Neural cell (in vitro differentiated cells): ENCODE results near the gene TMBIM6. TPM values are rescaled to one million over a fixed set of nuclear protein-coding genes. Genes with fewer than 3 reads are reported as not detected.

Source experiments
- H2AFZ ChIP-seq: fragments of 200-600, 300-800 bp; sonication (generic), shearing (Covaris generic); 2 replicates; pipeline ENCODE4 v1.6.0; 2014; ENCODE audit warnings: low read depth, mild to moderate bottlenecking, antibody characterized with exemption, low read length, moderate library complexity
- H3F3A ChIP-seq: fragments of 200-600 bp; shearing (Covaris generic); 2 replicates; pipeline ENCODE4 v1.6.1; 2016; ENCODE audit warnings: mild to moderate bottlenecking, moderate library complexity, mixed read lengths, antibody characterized with exemption, low read length; ENCODE audit not compliant: insufficient read depth, poor library complexity, severe bottlenecking
- H3K27ac ChIP-seq: fragments of 200-600, 300-800 bp; sonication (generic), shearing (Covaris generic); 2 replicates; pipeline ENCODE4 v1.5.1; 2014; ENCODE audit warnings: mild to moderate bottlenecking, low read length, moderate library complexity
- H3K27me3 ChIP-seq: fragments of 300-800, 200-600 bp; sonication (generic), shearing (Covaris generic); 2 replicates; pipeline ENCODE4 v1.6.0; 2014; ENCODE audit warnings: mild to moderate bottlenecking, low read depth, low read length, moderate library complexity; ENCODE audit not compliant: insufficient read depth
- H3K36me3 ChIP-seq: fragments of 300-800, 200-600 bp; sonication (generic), shearing (Covaris generic); 2 replicates; pipeline ENCODE4 v1.5.1; 2014; ENCODE audit warnings: mild to moderate bottlenecking, antibody characterized with exemption, low read length, moderate library complexity; ENCODE audit not compliant: insufficient read depth
- H3K4me2 ChIP-seq: fragments of 300-800, 200-600 bp; sonication (generic), shearing (Covaris generic); 2 replicates; pipeline ENCODE4 v1.6.0; 2014; ENCODE audit warnings: mild to moderate bottlenecking, low read length
- H3K4me3 ChIP-seq: fragments of 300-800, 200-600 bp; sonication (generic), shearing (Covaris generic); 2 replicates; pipeline ENCODE4 v1.5.1; 2014; ENCODE audit warnings: mild to moderate bottlenecking, low read length, moderate library complexity
- H3K79me2 ChIP-seq: fragments of 200-600 bp; shearing (Covaris generic); replicated peaks from 2 replicates; pipeline ENCODE4 v1.6.0; 2014; ENCODE audit warnings: mild to moderate bottlenecking, low read length, moderate library complexity; ENCODE audit not compliant: insufficient read depth
- H3K9ac ChIP-seq: fragments of 300-800, 200-600 bp; sonication (generic), shearing (Covaris generic); 2 replicates; pipeline ENCODE4 v1.6.1; 2016; ENCODE audit warnings: mild to moderate bottlenecking, low read length, mixed read lengths
- H3K9me2 ChIP-seq: fragments of 200-600 bp; shearing (Covaris generic); 2 replicates; pipeline ENCODE4 v1.6.1; 2016; ENCODE audit warnings: mild to moderate bottlenecking, low read length, mixed read lengths; ENCODE audit not compliant: insufficient read depth
- H3K9me3 ChIP-seq: fragments of 200-600, 300-800 bp; sonication (generic), shearing (Covaris generic); 2 replicates; pipeline ENCODE4 v1.6.1; 2016; ENCODE audit warnings: mild to moderate bottlenecking, mixed run types, low read length, moderate library complexity, mixed read lengths
- H4K20me1 ChIP-seq: fragments of 200-600 bp; shearing (Covaris generic); 2 replicates; pipeline ENCODE4 v1.6.1; 2016; ENCODE audit warnings: mild to moderate bottlenecking, mixed run types; ENCODE audit not compliant: insufficient read depth
- EP300 ChIP-seq: fragments of 450-650 bp; conservative IDR thresholded peaks from 2 replicates; pipeline ENCODE4 v1.6.1; 2014; ENCODE audit warnings: antibody characterized with exemption, mild to moderate bottlenecking, moderate library complexity; ENCODE audit not compliant: poor library complexity, severe bottlenecking
- EZH2 ChIP-seq: fragments of 200-600, 300-800 bp; shearing (Covaris generic), sonication (generic); IDR thresholded peaks from 2 replicates; pipeline ENCODE4 v1.6.1; 2014; ENCODE audit warnings: antibody characterized with exemption, low read length, borderline replicate concordance, mild to moderate bottlenecking; ENCODE audit not compliant: insufficient read depth, poor library complexity, severe bottlenecking
- MXI1 ChIP-seq: fragments of 450-650 bp; conservative IDR thresholded peaks from 2 replicates; pipeline ENCODE4 v1.6.1; 2014; ENCODE audit warnings: antibody characterized with exemption, mild to moderate bottlenecking; ENCODE audit not compliant: poor library complexity, severe bottlenecking
- POLR2AphosphoS5 ChIP-seq: IDR thresholded peaks from 2 replicates; pipeline ENCODE4 v1.6.1; 2012
- RAD21 ChIP-seq: fragments of 450-650 bp; conservative IDR thresholded peaks from 2 replicates; pipeline ENCODE4 v1.6.1; 2014; ENCODE audit warnings: antibody characterized with exemption, mild to moderate bottlenecking, moderate library complexity
- SMC3 ChIP-seq: fragments of 450-650 bp; conservative IDR thresholded peaks from 2 replicates; pipeline ENCODE4 v1.6.1; 2014; ENCODE audit warnings: antibody characterized with exemption, mild to moderate bottlenecking, moderate library complexity; ENCODE audit not compliant: poor library complexity
- TAF1 ChIP-seq: IDR thresholded peaks from 2 replicates; pipeline ENCODE4 v1.6.1; 2012; ENCODE audit warnings: low read depth
- polyA plus RNA-seq: library from polyadenylated mRNA; depleted of rRNA; stranded (reverse); fragments of >200 nt; gene quantifications from 2 replicates; pipeline ENCODE4 v1.2.3, GENCODE V29; 2014
- TF ChIP-seq, protein P1 (sequence below): fragments of 450-650 bp; IDR thresholded peaks from 2 replicates; pipeline ENCODE4 v1.5.1; 2014; ENCODE audit warnings: antibody characterized with exemption, mild to moderate bottlenecking, moderate library complexity; ENCODE audit not compliant: poor library complexity, severe bottlenecking
- TF ChIP-seq, protein P2 (sequence below): IDR thresholded peaks from 2 replicates; pipeline ENCODE4 v1.6.1; 2012; ENCODE audit warnings: borderline replicate concordance

The TMBIM6 gene
- polyA plus RNA-seq, 1 donor from 2014 or later, result 308 TPM

DNA sequence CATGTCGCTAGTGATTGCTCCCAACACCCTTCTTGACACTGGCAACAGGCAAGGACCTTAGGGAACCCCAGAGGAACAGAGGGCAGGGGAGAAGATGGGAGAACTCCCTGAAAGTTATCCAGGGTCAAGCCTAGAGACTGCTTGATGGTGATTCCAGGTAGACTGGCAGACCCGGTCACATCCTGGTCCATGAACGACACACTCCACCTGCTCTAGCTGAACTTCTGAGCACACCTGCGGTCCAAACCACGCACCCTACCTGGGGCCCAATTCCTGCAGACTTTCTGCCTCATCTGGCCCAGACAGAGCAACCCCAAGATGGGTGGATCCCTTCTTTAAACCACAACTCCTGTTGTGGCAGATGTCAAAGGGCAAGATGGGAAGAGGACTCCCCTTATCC is 52.7 kb downstream of the TMBIM6 start:
- no peaks in the 10 kb centered on the region for H3K9me2 ChIP-seq
- H4K20me1 ChIP-seq, result no peaks in the 10 kb centered on the region
- H3K79me2 ChIP-seq, result no peaks in the 10 kb centered on the region
- no peak overlapping the region for H3K27ac ChIP-seq
- no peak overlapping the region for H2AFZ ChIP-seq
- no peaks in the 10 kb centered on the region for H3K9me3 ChIP-seq
- no peak overlapping the region for H3K9ac ChIP-seq
- H3F3A ChIP-seq, result no peaks in the 10 kb centered on the region
- no peak overlapping the region for H3K4me3 ChIP-seq
- no peaks in the 10 kb centered on the region for H3K36me3 ChIP-seq
- no peak for TF ChIP-seq RAD21
- no peak for TF ChIP-seq EP300
- TF ChIP-seq SMC3, result no peak
- TF ChIP-seq POLR2AphosphoS5, result no peak
- no peak for TF ChIP-seq TAF1
- TF ChIP-seq, protein P1, sequence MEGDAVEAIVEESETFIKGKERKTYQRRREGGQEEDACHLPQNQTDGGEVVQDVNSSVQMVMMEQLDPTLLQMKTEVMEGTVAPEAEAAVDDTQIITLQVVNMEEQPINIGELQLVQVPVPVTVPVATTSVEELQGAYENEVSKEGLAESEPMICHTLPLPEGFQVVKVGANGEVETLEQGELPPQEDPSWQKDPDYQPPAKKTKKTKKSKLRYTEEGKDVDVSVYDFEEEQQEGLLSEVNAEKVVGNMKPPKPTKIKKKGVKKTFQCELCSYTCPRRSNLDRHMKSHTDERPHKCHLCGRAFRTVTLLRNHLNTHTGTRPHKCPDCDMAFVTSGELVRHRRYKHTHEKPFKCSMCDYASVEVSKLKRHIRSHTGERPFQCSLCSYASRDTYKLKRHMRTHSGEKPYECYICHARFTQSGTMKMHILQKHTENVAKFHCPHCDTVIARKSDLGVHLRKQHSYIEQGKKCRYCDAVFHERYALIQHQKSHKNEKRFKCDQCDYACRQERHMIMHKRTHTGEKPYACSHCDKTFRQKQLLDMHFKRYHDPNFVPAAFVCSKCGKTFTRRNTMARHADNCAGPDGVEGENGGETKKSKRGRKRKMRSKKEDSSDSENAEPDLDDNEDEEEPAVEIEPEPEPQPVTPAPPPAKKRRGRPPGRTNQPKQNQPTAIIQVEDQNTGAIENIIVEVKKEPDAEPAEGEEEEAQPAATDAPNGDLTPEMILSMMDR, result no peak
- no peak for TF ChIP-seq MXI1
- no peaks in the 10 kb centered on the region for H3K27me3 ChIP-seq
- H3K4me2 ChIP-seq, result no peak overlapping the region

DNA sequence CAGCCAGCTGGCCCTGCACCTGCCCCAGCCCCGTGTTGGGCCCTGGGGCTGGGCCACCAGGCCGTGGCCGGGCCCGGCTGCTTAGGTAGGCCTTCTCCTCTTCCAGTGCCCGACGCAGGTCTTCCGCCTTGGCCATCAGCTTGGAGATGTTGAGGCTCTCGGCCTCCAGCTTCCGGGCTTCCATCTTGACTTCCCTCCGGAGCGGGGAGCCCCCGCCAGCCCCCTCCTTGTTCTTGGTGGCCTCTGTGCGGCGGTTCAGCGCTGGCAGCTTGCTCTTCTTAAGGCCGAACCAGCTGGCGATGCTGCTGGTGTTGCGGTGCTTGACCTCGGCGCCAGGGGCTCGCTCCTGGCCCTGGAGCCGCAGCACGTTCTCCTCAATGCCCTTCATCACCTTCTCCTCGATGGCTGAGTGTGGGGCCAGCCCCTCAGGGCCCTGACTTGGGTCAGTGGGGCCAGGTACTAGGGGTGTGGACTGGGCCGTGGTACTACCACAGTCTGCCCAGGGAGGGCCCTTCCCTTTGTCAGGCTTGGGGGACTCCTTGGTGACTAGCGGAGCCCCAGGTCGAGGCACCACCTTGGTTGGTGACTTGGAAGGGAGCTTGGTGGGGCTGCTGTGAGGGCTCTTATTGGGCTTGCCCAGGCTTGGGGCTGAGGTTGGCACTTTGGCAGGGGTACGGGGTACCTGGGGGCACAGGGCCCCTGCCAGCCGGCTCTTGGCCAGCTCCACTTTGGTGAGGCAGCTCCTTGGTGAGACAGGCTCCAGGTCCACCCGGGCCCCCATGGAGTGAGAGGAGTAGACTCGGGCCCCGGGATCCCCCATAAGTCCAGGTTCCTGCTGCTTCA is 53.7 kb downstream of the TMBIM6 start:
- Histone ChIP-seq H3K4me3 (no peak overlapping the region), H3K9me2 (no peaks in the 10 kb centered on the region), H3K4me2 (no peak overlapping the region), H3K27me3 (no peaks in the 10 kb centered on the region), H3K9ac (no peak overlapping the region), H4K20me1 (no peaks in the 10 kb centered on the region), H3K79me2 (no peaks in the 10 kb centered on the region), H3K27ac (no peak overlapping the region), H3K36me3 (no peaks in the 10 kb centered on the region), H3K9me3 (no peaks in the 10 kb centered on the region), H3F3A (no peaks in the 10 kb centered on the region), H2AFZ (no peak overlapping the region)
- TF ChIP-seq, protein P1, result no peak
- TF ChIP-seq TAF1, result no peak

DNA sequence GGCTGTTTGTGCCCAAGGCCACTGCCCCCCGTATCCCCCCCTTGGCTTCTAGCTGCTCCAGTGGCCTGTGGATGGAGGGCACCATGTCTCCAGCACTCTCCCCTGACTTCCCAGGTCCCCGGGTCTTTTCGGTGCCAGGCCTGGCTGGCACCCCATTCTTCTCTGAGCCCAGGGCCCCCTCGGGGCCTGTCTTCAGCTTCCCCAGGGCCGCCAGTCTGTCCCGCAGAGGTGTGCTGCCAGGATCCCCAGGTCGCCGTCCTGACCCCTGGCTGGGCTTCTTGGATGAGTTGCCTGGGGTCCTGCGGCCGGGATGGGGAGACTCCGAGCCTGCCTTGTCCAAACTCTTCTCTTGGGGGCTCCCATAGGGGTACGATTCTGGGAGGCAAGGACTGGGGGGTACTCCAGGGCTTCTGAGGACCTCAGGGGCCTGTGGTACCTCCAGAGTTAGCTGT is 54.3 kb downstream of the TMBIM6 start:
- H3K9me3 ChIP-seq, result no peaks in the 10 kb centered on the region
- H3K36me3 ChIP-seq, result no peaks in the 10 kb centered on the region
- TF ChIP-seq EP300 (no peak), EZH2 (no peak), POLR2AphosphoS5 (no peak), RAD21 (no peak), SMC3 (no peak), TAF1 (no peak), MXI1 (no peak)
- TF ChIP-seq, protein P2, sequence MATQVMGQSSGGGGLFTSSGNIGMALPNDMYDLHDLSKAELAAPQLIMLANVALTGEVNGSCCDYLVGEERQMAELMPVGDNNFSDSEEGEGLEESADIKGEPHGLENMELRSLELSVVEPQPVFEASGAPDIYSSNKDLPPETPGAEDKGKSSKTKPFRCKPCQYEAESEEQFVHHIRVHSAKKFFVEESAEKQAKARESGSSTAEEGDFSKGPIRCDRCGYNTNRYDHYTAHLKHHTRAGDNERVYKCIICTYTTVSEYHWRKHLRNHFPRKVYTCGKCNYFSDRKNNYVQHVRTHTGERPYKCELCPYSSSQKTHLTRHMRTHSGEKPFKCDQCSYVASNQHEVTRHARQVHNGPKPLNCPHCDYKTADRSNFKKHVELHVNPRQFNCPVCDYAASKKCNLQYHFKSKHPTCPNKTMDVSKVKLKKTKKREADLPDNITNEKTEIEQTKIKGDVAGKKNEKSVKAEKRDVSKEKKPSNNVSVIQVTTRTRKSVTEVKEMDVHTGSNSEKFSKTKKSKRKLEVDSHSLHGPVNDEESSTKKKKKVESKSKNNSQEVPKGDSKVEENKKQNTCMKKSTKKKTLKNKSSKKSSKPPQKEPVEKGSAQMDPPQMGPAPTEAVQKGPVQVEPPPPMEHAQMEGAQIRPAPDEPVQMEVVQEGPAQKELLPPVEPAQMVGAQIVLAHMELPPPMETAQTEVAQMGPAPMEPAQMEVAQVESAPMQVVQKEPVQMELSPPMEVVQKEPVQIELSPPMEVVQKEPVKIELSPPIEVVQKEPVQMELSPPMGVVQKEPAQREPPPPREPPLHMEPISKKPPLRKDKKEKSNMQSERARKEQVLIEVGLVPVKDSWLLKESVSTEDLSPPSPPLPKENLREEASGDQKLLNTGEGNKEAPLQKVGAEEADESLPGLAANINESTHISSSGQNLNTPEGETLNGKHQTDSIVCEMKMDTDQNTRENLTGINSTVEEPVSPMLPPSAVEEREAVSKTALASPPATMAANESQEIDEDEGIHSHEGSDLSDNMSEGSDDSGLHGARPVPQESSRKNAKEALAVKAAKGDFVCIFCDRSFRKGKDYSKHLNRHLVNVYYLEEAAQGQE, result no peak
- TF ChIP-seq, protein P1, result no peak

More for the DNA sequence above, 54.3 kb downstream of the TMBIM6 start:
- no peaks in the 10 kb centered on the region for H3K79me2 ChIP-seq
- no peaks in the 10 kb centered on the region for H4K20me1 ChIP-seq
- H3K27me3 ChIP-seq, result no peaks in the 10 kb centered on the region
- H3K9me2 ChIP-seq, result no peaks in the 10 kb centered on the region
- H3K4me3 ChIP-seq, result no peak overlapping the region
- H3F3A ChIP-seq, result no peaks in the 10 kb centered on the region
- H2AFZ ChIP-seq, result no peak overlapping the region
- H3K4me2 ChIP-seq, result no peak overlapping the region
- H3K9ac ChIP-seq, result no peak overlapping the region
- H3K27ac ChIP-seq, result no peak overlapping the region
